KMS-11 (cell line): ENCODE data around the gene INO80B.

Source experiments
- H2AFZ ChIP-seq: fragments of 200-600 bp; sonication (generic); 2 replicates; pipeline ENCODE4 v1.6.1; 2016; ENCODE audit warnings: antibody characterized with exemption, mixed run types, low read depth
- H3K27ac ChIP-seq: fragments of 200-600 bp; sonication (generic); 2 replicates; pipeline ENCODE4 v1.6.1; 2016; ENCODE audit warnings: mild to moderate bottlenecking, mixed run types
- H3K27me3 ChIP-seq: fragments of 200-600 bp; sonication (generic); 2 replicates; pipeline ENCODE4 v1.6.1; 2017; ENCODE audit warnings: mild to moderate bottlenecking, low read depth, mixed run types, moderate library complexity; ENCODE audit not compliant: insufficient read depth
- H3K36me3 ChIP-seq: fragments of 200-600 bp; sonication (generic); 2 replicates; pipeline ENCODE4 v1.6.1; 2017; ENCODE audit warnings: mild to moderate bottlenecking, mixed run types; ENCODE audit not compliant: insufficient read depth
- H3K4me1 ChIP-seq: fragments of 200-600 bp; sonication (generic); 2 replicates; pipeline ENCODE4 v1.6.1; 2016; ENCODE audit warnings: mild to moderate bottlenecking, low read depth, mixed run types; ENCODE audit not compliant: poor library complexity, severe bottlenecking
- H3K4me2 ChIP-seq: fragments of 200-600 bp; sonication (generic); 2 replicates; pipeline ENCODE4 v1.7.0; 2016; ENCODE audit warnings: mild to moderate bottlenecking, mixed run types
- H3K4me3 ChIP-seq: fragments of 200-600 bp; sonication (generic); IDR thresholded peaks from 2 replicates; pipeline ENCODE4 v1.6.1; 2017; ENCODE audit warnings: low read depth, low read length, mixed read lengths; ENCODE audit not compliant: insufficient read depth
- H3K79me2 ChIP-seq: fragments of 200-600 bp; sonication (generic); 2 replicates; pipeline ENCODE4 v1.6.1; 2016; ENCODE audit warnings: low read depth, mixed run types; ENCODE audit not compliant: insufficient read depth
- H3K9ac ChIP-seq: fragments of 200-600 bp; sonication (generic); 2 replicates; pipeline ENCODE4 v1.6.1; 2016; ENCODE audit warnings: mild to moderate bottlenecking, mixed run types
- H4K20me1 ChIP-seq: fragments of 200-600 bp; sonication (generic); 2 replicates; pipeline ENCODE4 v1.6.1; 2016; ENCODE audit warnings: mild to moderate bottlenecking, mixed run types; ENCODE audit not compliant: insufficient read depth
- TF ChIP-seq, protein P1 (sequence below): fragments of 200-600 bp; sonication (generic); conservative IDR thresholded peaks from 2 replicates; pipeline ENCODE4 v1.6.1; 2017; ENCODE audit warnings: low read depth, mild to moderate bottlenecking, antibody characterized with exemption, low read length, moderate library complexity, mixed read lengths

Gene INO80B

GRCh38 chr2:74454654-74455511, at the start of gene INO80B:
Gene INO80B, plus strand, starts transcription at chr2:74455087. Its CDS starts 30 bp downstream, at chr2:74455117.
- Histone ChIP-seq H3K36me3 (no peaks in the 10 kb centered on the region), H3K4me2 (peak within 1 kb of the TSS; percentile 99), H2AFZ (peak within 1 kb of the TSS; percentile 72), H3K79me2 (peaks cover 14% of the 10 kb centered on the region; the same call in 1 of the 2 replicates), H3K27me3 (no peaks in the 10 kb centered on the region), H3K9ac (peak within 1 kb of the TSS; percentile 37; the same call in 1 of the 2 replicates), H4K20me1 (no peaks in the 10 kb centered on the region), H3K4me3 (peak within 1 kb of the TSS; percentile 94), H3K4me1 (peaks cover 31% of the 10 kb centered on the region), H3K27ac (0 out of 2 replicates have a peak within 1 kb of the TSS, but pooled peaks have one; percentile 5)
- TF ChIP-seq, protein P1, sequence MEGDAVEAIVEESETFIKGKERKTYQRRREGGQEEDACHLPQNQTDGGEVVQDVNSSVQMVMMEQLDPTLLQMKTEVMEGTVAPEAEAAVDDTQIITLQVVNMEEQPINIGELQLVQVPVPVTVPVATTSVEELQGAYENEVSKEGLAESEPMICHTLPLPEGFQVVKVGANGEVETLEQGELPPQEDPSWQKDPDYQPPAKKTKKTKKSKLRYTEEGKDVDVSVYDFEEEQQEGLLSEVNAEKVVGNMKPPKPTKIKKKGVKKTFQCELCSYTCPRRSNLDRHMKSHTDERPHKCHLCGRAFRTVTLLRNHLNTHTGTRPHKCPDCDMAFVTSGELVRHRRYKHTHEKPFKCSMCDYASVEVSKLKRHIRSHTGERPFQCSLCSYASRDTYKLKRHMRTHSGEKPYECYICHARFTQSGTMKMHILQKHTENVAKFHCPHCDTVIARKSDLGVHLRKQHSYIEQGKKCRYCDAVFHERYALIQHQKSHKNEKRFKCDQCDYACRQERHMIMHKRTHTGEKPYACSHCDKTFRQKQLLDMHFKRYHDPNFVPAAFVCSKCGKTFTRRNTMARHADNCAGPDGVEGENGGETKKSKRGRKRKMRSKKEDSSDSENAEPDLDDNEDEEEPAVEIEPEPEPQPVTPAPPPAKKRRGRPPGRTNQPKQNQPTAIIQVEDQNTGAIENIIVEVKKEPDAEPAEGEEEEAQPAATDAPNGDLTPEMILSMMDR, result no peak

DNA sequence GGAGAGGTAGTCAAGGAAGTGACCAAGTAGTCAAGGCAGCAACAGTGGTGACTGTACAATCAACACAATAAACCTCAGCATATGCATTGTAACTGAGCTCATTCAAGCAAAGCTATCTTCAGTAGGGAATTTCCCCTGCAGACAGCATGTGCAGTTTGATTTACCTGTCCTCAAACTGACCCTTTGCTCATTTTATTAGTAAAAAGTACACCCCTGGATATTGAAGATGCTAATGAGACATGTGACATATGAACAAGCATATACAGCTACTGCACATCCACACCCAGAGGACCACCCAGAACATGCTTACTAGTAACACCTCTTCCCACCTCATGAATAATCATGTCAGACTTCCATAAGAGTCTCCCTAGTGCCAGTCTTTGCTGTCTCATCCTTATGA, 48.9 kb upstream of the INO80B start:
- Histone ChIP-seq H3K9ac (no peak overlapping the region), H3K4me3 (no peak overlapping the region), H3K27ac (no peak overlapping the region), H3K4me2 (no peak overlapping the region), H3K79me2 (no peaks in the 10 kb centered on the region), H3K36me3 (no peaks in the 10 kb centered on the region), H4K20me1 (no peaks in the 10 kb centered on the region), H3K4me1 (peaks cover 11% of the 10 kb centered on the region), H3K27me3 (no peaks in the 10 kb centered on the region), H2AFZ (no peak overlapping the region)
- TF ChIP-seq, protein P1, result no peak

DNA sequence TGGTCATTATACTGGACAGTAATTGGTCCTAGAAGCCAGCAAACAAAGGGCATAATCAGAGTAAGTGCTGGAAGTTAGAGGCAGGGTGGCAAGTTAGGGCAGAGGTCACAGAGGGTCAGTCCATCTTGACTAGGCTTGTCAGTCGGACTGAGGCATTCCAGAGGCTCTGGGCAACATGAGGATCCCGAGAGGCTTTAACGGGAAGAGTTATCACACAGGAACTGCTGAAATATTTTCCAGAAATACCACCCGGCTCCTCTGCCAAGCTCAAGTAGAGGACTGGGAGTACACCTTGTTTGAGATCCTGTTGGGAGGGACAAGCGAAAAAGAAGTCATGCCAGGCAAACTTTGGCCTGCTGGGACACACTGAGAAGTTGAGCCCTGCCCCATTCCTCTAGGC, 47.2 kb upstream of the INO80B start:
- no peaks in the 10 kb centered on the region for H4K20me1 ChIP-seq
- TF ChIP-seq, protein P1, result no peak
- no peaks in the 10 kb centered on the region for H3K79me2 ChIP-seq
- H3K27me3 ChIP-seq, result no peaks in the 10 kb centered on the region
- no peak overlapping the region for H3K27ac ChIP-seq
- no peak overlapping the region for H3K4me2 ChIP-seq
- no peak overlapping the region for H3K4me3 ChIP-seq
- H3K4me1 ChIP-seq, result peaks cover 11% of the 10 kb centered on the region
- no peak overlapping the region for H2AFZ ChIP-seq
- H3K9ac ChIP-seq, result no peak overlapping the region
- H3K36me3 ChIP-seq, result no peaks in the 10 kb centered on the region

- no peak overlapping the region for H3K4me3 ChIP-seq
- no peak overlapping the region for H3K27ac ChIP-seq
- no peak overlapping the region for H3K9ac ChIP-seq
- H4K20me1 ChIP-seq, result no peaks in the 10 kb centered on the region
- H3K27me3 ChIP-seq, result no peaks in the 10 kb centered on the region
- H3K4me1 ChIP-seq, result no peaks in the 10 kb centered on the region
- no peaks in the 10 kb centered on the region for H3K79me2 ChIP-seq
- no peak overlapping the region for H3K4me2 ChIP-seq
- TF ChIP-seq, protein P1, result no peak
- no peak overlapping the region for H2AFZ ChIP-seq
- H3K36me3 ChIP-seq, result no peaks in the 10 kb centered on the region
Observed at GRCh38 chr2:74413001-74413698, 41.7 kb upstream of the INO80B start.
